Measurements from ENCODE around the gene CDYL2. TPM values are rescaled to one million over a fixed set of nuclear protein-coding genes. Genes with fewer than 3 reads are reported as not detected.

The CDYL2 gene
- total RNA-seq, 2 experiments from 2014 or later = 54.6 to 60.2 TPM

- CTCF ChIA-PET = no interaction called here
- Mint-ChIP-seq H3K36me3 (ENCODE audit: low read depth) (peaks cover 58% of the 10 kb centered on the region), H3K4me1 (peaks cover 8% of the 10 kb centered on the region), H3K4me3 (no peak overlapping the region), H3K27ac (no peak overlapping the region), H3K9me3 (peaks cover 34% of the 10 kb centered on the region), H3K27me3 (peaks cover 18% of the 10 kb centered on the region)
- DNase-seq = no peak
- POLR2A ChIA-PET = no interaction called here
Observed at GRCh38 chr16:80596507-80597207, 207.7 kb downstream of the CDYL2 start.

- Mint-ChIP-seq H3K27me3 (peaks cover 26% of the 10 kb centered on the region), H3K4me3 (no peak overlapping the region)
Observed at GRCh38 chr16:80594756-80595155, 209.6 kb downstream of the CDYL2 start.

DNA sequence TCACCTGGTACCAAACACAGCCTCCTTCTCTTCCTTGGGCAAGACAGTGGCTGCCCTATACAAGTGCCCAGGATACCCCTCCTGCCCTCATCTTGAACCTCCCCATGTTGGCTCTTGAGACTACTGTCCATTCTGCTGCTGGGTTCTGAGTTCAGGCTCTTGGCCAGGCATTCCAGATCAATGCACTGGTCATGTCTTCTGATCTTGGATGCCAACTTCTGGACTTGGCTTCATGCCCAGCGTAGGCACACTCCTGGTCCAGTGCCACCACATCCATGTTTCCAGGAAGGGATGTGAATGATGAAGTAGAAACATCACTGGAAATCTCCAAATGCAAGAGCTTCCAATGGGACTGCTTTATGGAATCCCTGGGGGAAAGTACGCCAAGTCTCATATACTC is 212.1 kb downstream of the CDYL2 start:
- Mint-ChIP-seq H3K27ac (no peak overlapping the region), H3K9me3 (peaks cover 40% of the 10 kb centered on the region), H3K27me3 (peaks cover 43% of the 10 kb centered on the region), H3K4me3 (no peak overlapping the region), H3K36me3 (ENCODE audit: low read depth) (peaks cover 61% of the 10 kb centered on the region), H3K4me1 (peaks cover 25% of the 10 kb centered on the region)
- peak; percentile 9 for DNase-seq
- POLR2A ChIA-PET = no interaction called here
- CTCF ChIA-PET = interaction anchor here (2.3 kb wide), 1 partner anchor 12 kb away, joined by 24 read pairs; no protein-coding TSS in a partner anchor

More at GRCh38 chr16:80594756-80595155, 209.6 kb downstream of the CDYL2 start:
- ChIA-PET CTCF (no interaction called here), POLR2A (interaction anchor here (0.6 kb wide), 1 partner anchor 9 kb away, joined by 3 read pairs; no protein-coding TSS in a partner anchor)
- Mint-ChIP-seq H3K9me3 (peaks cover 31% of the 10 kb centered on the region), H3K36me3 (ENCODE audit: low read depth) (peaks cover 57% of the 10 kb centered on the region), H3K4me1 (peaks cover 22% of the 10 kb centered on the region), H3K27ac (no peak overlapping the region)
- DNase-seq = no peak

DNA sequence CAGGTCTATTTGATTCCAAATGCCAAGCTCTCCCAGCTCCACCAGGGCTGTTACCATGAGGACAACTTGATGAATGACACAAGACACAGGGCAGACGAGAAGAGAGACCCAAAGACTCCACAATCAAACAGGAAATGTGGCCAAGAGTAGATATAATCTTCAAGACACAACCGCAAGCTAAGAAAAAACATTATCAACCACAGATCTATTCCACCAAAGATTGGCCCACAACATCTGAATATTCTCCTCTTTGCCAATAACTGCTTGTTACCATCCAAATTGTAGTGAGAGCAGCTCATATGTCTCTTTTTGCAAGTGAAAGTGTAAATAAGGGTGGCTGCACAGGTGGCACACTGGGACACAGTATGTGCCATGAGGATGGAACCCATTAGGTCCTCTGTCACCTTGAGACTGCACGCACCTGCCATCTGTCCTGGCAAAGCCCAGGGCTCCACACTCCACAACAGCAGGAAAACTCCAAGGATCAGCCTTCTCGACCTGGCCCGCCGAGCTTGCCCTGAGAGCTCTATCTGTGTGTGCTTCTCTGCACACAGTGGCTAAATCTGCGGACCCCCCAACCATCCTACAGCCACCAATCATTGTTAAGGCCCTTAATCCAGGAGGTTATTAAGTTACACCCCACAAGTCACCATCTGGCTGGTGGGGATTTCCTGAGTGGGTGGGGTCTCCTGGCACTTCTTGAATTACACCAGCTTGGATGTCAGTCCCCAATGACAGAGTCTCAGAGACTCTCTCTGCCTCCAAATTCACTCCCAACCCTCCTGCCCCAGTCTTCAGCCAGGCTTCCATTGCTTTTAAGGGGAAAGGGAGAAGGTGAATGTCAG is 213.1 kb downstream of the CDYL2 start:
- peaks cover 42% of the 10 kb centered on the region for H3K9me3 Mint-ChIP-seq
- DNase-seq = peak; percentile 51
- H3K27ac Mint-ChIP-seq = peak overlapping the region; percentile 4
- peaks cover 35% of the 10 kb centered on the region for H3K4me1 Mint-ChIP-seq
- H3K36me3 Mint-ChIP-seq (ENCODE audit: low read depth) = peaks cover 61% of the 10 kb centered on the region
- ChIA-PET CTCF (interaction anchor here (1.0 to 2.3 kb wide), 4 partner anchors 11 to 233 kb away, joined by 3 to 24 read pairs (median 6); no protein-coding TSS in a partner anchor), POLR2A (interaction anchor here (0.8 to 3.8 kb wide), 9 partner anchors 9 to 216 kb away, joined by 3 to 68 read pairs (median 4); partner anchors contain the start of gene CDYL2)
- H3K27me3 Mint-ChIP-seq = peaks cover 46% of the 10 kb centered on the region
- peak overlapping the region; percentile 2 for H3K4me3 Mint-ChIP-seq

DNA sequence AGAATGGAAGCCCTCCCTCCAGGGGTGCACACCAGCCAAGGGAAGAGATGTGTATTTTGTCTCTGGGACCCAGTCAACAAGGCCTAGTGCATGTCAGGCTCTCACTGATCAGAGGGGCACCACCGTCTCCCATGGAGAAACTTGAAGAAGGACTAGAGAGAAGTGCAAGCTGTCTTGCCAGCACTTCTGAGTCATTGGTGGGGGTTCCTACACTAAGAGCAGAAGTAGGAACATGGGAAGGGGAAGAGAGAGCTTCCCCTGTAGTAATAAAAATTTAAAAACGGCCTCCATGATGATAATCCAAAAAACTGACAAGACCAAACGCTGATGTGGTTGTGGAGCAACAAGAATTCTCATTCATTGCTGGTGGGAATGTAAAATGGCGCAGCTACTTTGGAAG is 217.3 kb downstream of the CDYL2 start:
- CTCF ChIA-PET = no interaction called here
- H3K9me3 Mint-ChIP-seq = peaks cover 47% of the 10 kb centered on the region

DNA sequence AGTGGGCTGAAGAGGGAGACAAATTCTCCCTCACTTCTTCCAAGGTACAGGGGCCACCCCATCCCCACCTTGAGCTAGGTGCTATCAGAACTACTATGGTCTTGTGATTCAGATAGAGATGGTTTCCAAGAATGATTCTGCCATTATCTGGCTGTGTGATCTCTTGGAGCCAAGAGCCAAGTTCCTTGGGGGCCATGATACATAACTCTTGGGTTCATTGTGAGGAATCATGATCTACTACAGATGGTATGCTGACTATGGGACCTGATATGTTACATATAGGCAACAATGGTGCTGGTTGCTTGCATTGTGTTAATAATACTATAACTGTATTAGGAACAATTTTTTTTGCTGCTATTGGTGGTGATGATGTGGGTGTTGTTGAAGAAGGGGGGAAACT is 217.9 kb downstream of the CDYL2 start:
- Mint-ChIP-seq H3K4me3 (no peak overlapping the region), H3K27me3 (peaks cover 31% of the 10 kb centered on the region), H3K4me1 (peaks cover 65% of the 10 kb centered on the region), H3K36me3 (ENCODE audit: low read depth) (peaks cover 70% of the 10 kb centered on the region), H3K9me3 (peaks cover 46% of the 10 kb centered on the region), H3K27ac (no peak overlapping the region)
- ChIA-PET POLR2A (interaction anchor here (1.3 kb wide), 1 partner anchor 8 kb away, joined by 3 read pairs; no protein-coding TSS in a partner anchor), CTCF (interaction anchor here (2.3 kb wide), 1 partner anchor 60 kb away, joined by 11 read pairs; no protein-coding TSS in a partner anchor)
- no peak for DNase-seq

More for the DNA sequence above, 217.3 kb downstream of the CDYL2 start:
- Mint-ChIP-seq H3K4me3 (no peak overlapping the region), H3K36me3 (ENCODE audit: low read depth) (peaks cover 71% of the 10 kb centered on the region), H3K27me3 (peaks cover 33% of the 10 kb centered on the region), H3K4me1 (peaks cover 65% of the 10 kb centered on the region), H3K27ac (no peak overlapping the region)
- POLR2A ChIA-PET = no interaction called here
- DNase-seq = no peak

DNA sequence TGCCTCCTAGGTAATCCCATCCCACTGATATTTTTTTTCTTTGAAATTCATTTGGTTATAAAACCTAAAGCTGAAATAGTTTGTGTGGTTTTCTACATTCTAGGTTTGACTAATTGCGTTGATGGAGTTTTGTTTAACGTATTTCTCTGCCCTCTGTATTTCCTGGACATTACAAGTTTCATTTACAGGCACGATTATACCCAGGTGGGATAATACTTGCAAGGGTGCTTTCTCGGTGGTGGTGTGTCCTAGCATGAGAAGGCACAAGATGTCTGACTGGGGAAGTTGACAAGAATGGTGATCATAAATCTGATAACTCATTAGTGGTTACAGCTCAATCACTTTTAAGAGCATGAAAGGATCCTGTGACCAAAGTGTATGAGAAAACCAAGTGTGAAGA is 218.6 kb downstream of the CDYL2 start:
- Mint-ChIP-seq H3K27me3 (peaks cover 28% of the 10 kb centered on the region), H3K4me1 (peaks cover 65% of the 10 kb centered on the region), H3K36me3 (ENCODE audit: low read depth) (peaks cover 72% of the 10 kb centered on the region), H3K9me3 (peaks cover 46% of the 10 kb centered on the region), H3K27ac (peak overlapping the region; percentile 28), H3K4me3 (no peak overlapping the region)
- ChIA-PET CTCF (interaction anchor here (2.3 kb wide), 1 partner anchor 59 kb away, joined by 11 read pairs; no protein-coding TSS in a partner anchor), POLR2A (interaction anchor here (1.2 to 1.3 kb wide), 2 partner anchors 9 to 16 kb away, joined by 3 read pairs; no protein-coding TSS in a partner anchor)
- no peak for DNase-seq

GRCh38 chr16:80583466-80583865 is 220.9 kb downstream of the CDYL2 start:
- peaks cover 79% of the 10 kb centered on the region for H3K4me1 Mint-ChIP-seq
- H3K4me3 Mint-ChIP-seq = no peak overlapping the region
- H3K36me3 Mint-ChIP-seq (ENCODE audit: low read depth) = peaks cover 62% of the 10 kb centered on the region
- ChIA-PET POLR2A (interaction anchor here (1.0 to 1.5 kb wide), 5 partner anchors 9 to 223 kb away, joined by 3 to 5 read pairs (median 4); no protein-coding TSS in a partner anchor), CTCF (interaction anchor here (1.3 kb wide), 1 partner anchor 57 kb away, joined by 3 read pairs; no protein-coding TSS in a partner anchor)
- H3K27ac Mint-ChIP-seq = peak overlapping the region; percentile 44
- peaks cover 12% of the 10 kb centered on the region for H3K27me3 Mint-ChIP-seq
- peak; percentile 70 for DNase-seq
- H3K9me3 Mint-ChIP-seq = peaks cover 43% of the 10 kb centered on the region

DNA sequence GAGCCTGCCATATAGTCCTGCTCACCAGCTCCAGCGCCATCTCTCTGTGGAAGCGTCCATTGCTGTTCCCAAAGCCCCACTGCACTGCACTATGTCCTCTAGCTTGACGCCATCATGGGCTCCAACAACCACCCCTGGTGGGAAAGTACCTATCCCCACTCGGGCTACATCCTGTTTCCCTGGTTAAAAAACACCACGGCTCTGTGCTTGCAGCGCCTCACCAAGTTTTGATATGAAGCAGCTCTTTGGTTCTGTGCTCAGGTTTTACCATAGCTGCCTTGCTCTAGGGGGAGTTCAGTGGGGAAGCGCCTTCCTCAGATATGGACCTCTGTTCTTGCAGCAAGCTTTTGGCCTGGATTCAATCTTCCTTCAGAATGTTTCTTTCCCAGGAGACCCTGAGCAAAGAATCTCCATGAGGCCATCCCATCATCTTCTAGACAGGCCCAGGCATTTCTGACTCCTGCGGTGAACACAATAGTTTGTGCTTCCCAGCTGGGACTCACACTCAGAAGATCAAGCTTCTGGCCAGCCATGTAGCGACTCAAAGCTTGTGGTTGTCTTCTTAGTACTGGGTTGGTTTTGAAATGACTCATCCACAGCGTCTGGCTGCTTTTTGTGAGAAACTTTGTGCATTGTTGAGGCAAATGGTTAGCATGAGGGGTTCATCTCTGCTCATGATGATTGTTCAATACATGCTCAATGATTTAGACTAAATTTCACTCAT is 224.1 kb downstream of the CDYL2 start:
- POLR2A ChIA-PET = interaction anchor here (0.7 to 3.1 kb wide), 22 partner anchors 9 to 1312 kb away, joined by 3 to 68 read pairs (median 5); partner anchors contain the start of genes CENPN and CMC2
- Mint-ChIP-seq H3K36me3 (ENCODE audit: low read depth) (peaks cover 37% of the 10 kb centered on the region), H3K9me3 (peaks cover 24% of the 10 kb centered on the region), H3K4me3 (peak overlapping the region; percentile 69), H3K27me3 (no peaks in the 10 kb centered on the region), H3K27ac (peak overlapping the region; percentile 99), H3K4me1 (peaks cover 64% of the 10 kb centered on the region)
- CTCF ChIA-PET = interaction anchor here (1.1 to 2.3 kb wide), 7 partner anchors 11 to 53 kb away, joined by 3 to 24 read pairs (median 3); partner anchors contain the start of gene DYNLRB2
- peak; percentile 85 for DNase-seq

DNA sequence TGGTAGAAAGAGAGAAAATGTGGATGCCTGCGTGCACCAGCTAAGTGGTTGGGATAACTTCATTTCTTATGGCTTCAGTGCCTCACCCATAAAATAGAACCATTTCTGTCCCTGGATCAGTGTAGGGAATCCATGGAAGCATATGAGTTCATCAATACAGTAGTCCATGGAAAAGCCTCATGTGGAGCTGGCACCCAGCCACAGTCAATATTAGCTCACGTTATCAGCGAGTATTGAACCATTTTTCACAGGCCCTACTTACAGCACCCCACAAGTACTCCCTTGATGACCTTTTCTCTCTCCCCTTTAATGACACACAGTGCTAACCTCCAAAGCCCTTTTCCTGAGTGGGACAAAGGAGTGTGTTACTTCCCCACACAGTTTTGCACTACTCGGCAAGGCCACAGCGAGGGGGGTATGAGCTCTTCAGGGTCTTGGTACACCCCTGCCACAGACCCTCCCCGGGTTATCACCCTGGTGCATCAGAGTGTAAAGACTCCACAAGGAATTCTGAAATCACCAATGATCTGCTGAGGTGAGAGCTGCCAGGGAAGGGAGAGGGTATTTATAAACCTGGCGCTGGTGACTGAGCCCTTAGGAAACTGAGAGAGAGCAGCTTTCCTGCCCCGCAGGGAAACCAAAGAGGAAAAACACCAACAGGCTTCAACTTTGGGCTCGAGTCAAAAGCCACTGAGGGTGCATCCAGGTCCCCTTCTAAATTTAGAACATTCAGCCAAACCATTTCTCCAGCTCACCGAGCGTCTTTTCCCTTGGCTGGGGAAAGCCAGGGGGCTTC is 226.7 kb downstream of the CDYL2 start:
- H3K4me3 Mint-ChIP-seq = no peak overlapping the region
- CTCF ChIA-PET = interaction anchor here (2.0 kb wide), 1 partner anchor 51 kb away, joined by 6 read pairs; no protein-coding TSS in a partner anchor
- H3K27me3 Mint-ChIP-seq = no peaks in the 10 kb centered on the region
- DNase-seq = no peak
- H3K9me3 Mint-ChIP-seq = peaks cover 5% of the 10 kb centered on the region
- POLR2A ChIA-PET = no interaction called here
- no peak overlapping the region for H3K27ac Mint-ChIP-seq
- peaks cover 44% of the 10 kb centered on the region for H3K4me1 Mint-ChIP-seq
- H3K36me3 Mint-ChIP-seq (ENCODE audit: low read depth) = peaks cover 15% of the 10 kb centered on the region

DNA sequence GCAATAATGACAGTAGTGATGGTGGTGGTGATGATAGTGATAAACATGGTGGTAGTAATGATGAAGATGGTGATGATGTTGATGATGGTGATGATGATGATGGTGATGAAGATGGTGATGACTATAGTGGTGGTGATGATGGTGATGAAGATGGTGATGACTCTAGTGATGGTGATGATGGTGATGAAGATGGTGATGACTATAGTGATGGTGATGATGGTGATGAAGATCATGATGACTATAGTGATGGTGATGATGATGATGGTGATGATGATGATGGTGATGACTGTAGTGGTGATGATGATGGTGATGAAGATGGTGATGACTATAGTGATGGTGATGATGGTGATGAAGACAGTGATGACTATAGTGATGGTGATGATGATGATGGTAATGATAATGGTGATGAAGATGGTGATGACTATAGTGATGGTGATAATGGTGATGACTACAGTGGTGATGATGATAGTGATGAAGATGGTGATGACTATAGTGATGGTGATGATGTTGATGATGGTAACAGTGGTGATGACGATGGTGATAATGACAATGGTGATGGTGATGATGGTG is 228.0 kb downstream of the CDYL2 start:
- no peak for DNase-seq
- Mint-ChIP-seq H3K27me3 (peaks cover 2% of the 10 kb centered on the region), H3K9me3 (peaks cover 8% of the 10 kb centered on the region), H3K4me1 (peaks cover 38% of the 10 kb centered on the region), H3K4me3 (no peak overlapping the region), H3K27ac (no peak overlapping the region), H3K36me3 (ENCODE audit: low read depth) (peaks cover 21% of the 10 kb centered on the region)
- CTCF ChIA-PET = no interaction called here
- POLR2A ChIA-PET = no interaction called here

Measured in activated CD4-positive, alpha-beta memory T cell treated with anti-CD3 and anti-CD28 coated beads, Interleukin-2, amount 10 ng/mL, durations not matched to agents 7 days and 5 days (primary cell).